Coronary artery (tissue), 2 donors: Measurements from ENCODE around the gene PADI6.

Experiments used
- DNase-seq: peaks from one replicate; pipeline ENCODE4 v3.0.0-alpha.2; 2017; ENCODE audit warnings: low spot score
- H3K27ac ChIP-seq, 2 donors: fragments of 200-600 bp; sonication (generic); one replicate each; pipeline ENCODE4 v1.5.1; 2016 to 2019
- H3K4me3 ChIP-seq: fragments of 200-600 bp; sonication (generic); 2 replicates; pipeline ENCODE4 v1.5.1; 2016; ENCODE audit warnings: mild to moderate bottlenecking, moderate library complexity
- CTCF ChIP-seq: fragments of 200-600 bp; sonication (generic); IDR thresholded peaks from one replicate; pipeline ENCODE4 v1.5.1; 2019; ENCODE audit warnings: antibody characterized with exemption

The PADI6 gene

DNA sequence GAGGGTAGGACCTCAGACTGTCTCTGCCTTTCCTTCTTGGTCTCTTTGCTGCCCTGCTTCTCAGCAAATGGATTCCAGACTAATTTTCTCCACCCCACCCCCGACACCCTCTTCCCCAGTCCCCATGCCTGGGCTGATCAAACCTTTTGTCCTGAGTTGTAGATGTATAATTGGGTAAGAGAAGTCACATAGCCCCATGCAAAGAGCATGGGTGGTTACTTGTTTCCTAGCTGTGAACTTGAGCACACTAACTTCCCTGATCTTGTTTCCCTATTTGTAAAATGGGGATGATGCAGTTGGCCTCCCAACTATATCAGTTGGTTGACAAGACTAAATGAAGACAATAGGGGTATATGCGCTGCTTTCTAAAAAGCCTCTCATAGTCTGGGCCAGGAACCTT lies 9.2 kb downstream of the PADI6 start:
- no peak for DNase-seq
- no peak for TF ChIP-seq CTCF
- Histone ChIP-seq H3K4me3 (no peak overlapping the region), H3K27ac (no peak overlapping the region)

DNA sequence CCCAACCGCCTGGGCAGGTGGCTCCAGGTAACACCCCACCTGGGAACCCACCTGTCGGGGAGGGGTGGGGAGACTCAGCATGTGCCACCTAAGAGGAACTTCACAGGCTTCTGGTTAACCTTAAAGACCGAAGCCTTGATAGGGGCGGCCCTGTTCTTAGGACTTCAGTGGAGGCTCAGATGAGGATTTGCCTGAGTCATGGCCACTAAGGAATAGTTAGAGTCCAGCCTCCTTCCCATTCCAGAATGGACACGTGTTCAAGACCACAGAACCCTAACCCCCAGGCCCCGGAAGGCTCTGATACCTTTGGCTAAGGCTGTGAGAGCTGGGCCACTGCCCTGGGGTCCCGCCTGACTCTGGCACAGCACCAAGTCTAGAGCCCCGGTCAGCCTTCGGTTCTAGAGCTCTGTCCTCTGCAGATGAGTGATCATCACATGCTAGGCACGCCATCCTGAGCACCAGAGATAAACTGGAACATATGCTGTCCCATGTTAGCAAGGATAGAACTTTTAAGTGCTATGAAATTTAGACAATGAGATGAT lies 20.3 kb downstream of the PADI6 start:
- H3K4me3 ChIP-seq, result no peak overlapping the region
- no peak overlapping the region for H3K27ac ChIP-seq
- TF ChIP-seq CTCF, result no peak
- no peak for DNase-seq

GRCh38 chr1:17393230-17393629 lies 21.2 kb downstream of the PADI6 start:
- Histone ChIP-seq H3K4me3 (no peak overlapping the region), H3K27ac (no peak overlapping the region)
- no peak for TF ChIP-seq CTCF
- no peak for DNase-seq

DNA sequence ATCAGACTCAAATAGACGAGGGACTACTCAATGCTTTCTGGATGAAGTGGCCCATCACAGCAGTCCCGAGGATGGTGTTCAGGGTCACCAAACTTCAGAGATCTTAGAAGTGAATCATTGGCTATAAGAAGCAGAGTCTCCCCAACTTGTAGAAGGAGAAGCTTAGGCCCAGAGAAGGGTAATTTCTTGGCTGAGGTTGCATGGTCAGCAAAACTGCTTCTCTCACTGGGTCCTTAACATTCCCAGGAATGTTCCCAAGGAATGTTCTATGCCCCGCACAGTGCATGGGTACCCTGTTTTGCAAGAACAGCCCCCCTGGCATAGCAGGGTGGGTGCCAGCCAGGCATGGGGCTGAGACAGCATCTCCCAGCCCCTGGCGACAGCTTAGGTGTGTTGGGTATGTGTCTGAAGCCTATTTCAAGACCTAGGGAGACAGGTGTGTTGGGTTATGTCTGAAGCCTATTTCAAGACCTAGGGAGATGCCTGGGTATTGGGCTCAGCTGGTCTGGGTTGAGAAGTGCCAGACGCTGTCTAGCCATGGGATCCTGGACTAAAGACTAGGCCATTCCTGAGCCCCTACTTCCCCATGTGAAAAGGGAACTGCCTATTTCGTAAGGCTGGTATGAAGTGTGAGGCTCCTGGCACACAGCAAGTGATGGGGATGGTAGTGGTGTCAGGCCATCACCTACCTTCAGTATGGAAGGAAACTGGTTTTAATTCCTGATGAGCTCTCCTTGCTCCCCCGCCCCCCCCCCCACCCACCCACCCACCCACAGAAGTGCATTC lies 26.1 kb downstream of the PADI6 start:
- no peak for DNase-seq
- Histone ChIP-seq H3K4me3 (no peak overlapping the region), H3K27ac (no peak overlapping the region)
- no peak for TF ChIP-seq CTCF

- no peak for TF ChIP-seq CTCF
- H3K27ac ChIP-seq, result no peak overlapping the region
- H3K4me3 ChIP-seq, result no peak overlapping the region
- DNase-seq, result no peak
Observed at GRCh38 chr1:17400725-17401341, 28.8 kb downstream of the PADI6 start.

- TF ChIP-seq CTCF, result no peak
- no peak for DNase-seq
Observed at GRCh38 chr1:17401841-17402240, 29.8 kb downstream of the PADI6 start.

GRCh38 chr1:17403081-17403480 lies 31.1 kb downstream of the PADI6 start:
- Histone ChIP-seq H3K4me3 (no peak overlapping the region), H3K27ac (no peak overlapping the region)
- TF ChIP-seq CTCF, result no peak
- no peak for DNase-seq

More at GRCh38 chr1:17401841-17402240, 29.8 kb downstream of the PADI6 start:
- H3K27ac ChIP-seq, result no peak overlapping the region
- no peak overlapping the region for H3K4me3 ChIP-seq
